Trophoblast cell (in vitro differentiated cells and primary cell): ENCODE results near the gene FGF18.

ENCODE experiments used
- DNase-seq, 2 donors: peaks; one replicate each; pipeline ENCODE4 v3.0.0-alpha.2; 2016
- H2AFZ ChIP-seq: 2 replicates; pipeline ENCODE4 v1.6.1; 2013; ENCODE audit warnings: low read length, moderate library complexity, mild to moderate bottlenecking; ENCODE audit not compliant: insufficient read depth, poor library complexity
- H2AK5ac ChIP-seq: 2 replicates; pipeline ENCODE4 v1.6.1; 2013; ENCODE audit warnings: mild to moderate bottlenecking, low read length
- H2BK120ac ChIP-seq: 2 replicates; pipeline ENCODE4 v1.6.1; 2013; ENCODE audit warnings: low read length, mild to moderate bottlenecking, moderate library complexity; ENCODE audit not compliant: insufficient read depth, poor library complexity
- H2BK12ac ChIP-seq: 2 replicates; pipeline ENCODE4 v1.6.1; 2013; ENCODE audit warnings: mild to moderate bottlenecking, low read length, moderate library complexity
- H2BK5ac ChIP-seq: 2 replicates; pipeline ENCODE4 v1.6.1; 2013; ENCODE audit warnings: low read length, low read depth, moderate library complexity, mild to moderate bottlenecking; ENCODE audit not compliant: poor library complexity
- H3K14ac ChIP-seq: 2 replicates; pipeline ENCODE4 v1.6.1; 2013; ENCODE audit warnings: mild to moderate bottlenecking, low read length
- H3K18ac ChIP-seq: 2 replicates; pipeline ENCODE4 v1.6.1; 2013; ENCODE audit warnings: mild to moderate bottlenecking, low read length
- H3K23ac ChIP-seq: 2 replicates; pipeline ENCODE4 v1.6.1; 2013; ENCODE audit warnings: low read length
- H3K27ac ChIP-seq: 2 replicates; pipeline ENCODE4 v1.5.1; 2013; ENCODE audit warnings: low read depth, mild to moderate bottlenecking, inconsistent platforms, low read length, moderate library complexity
- H3K27me3 ChIP-seq: 2 replicates; pipeline ENCODE4 v1.6.1; 2013; ENCODE audit warnings: inconsistent platforms, mild to moderate bottlenecking, low read length, moderate library complexity; ENCODE audit not compliant: insufficient read depth
- H3K36me3 ChIP-seq, 2 experiments: 1 replicate in 1 of 2; 2 replicates in 1 of 2; pipeline ENCODE4 v1.6.1; 2013; ENCODE audit warnings: low read length in 2 of 2, mild to moderate bottlenecking in 2 of 2, moderate library complexity in 1 of 2; ENCODE audit not compliant: insufficient read depth in 2 of 2, control insufficient read depth in 1 of 2
- H3K4ac ChIP-seq: 2 replicates; pipeline ENCODE4 v1.6.1; 2013; ENCODE audit warnings: low read depth, mild to moderate bottlenecking, low read length, moderate library complexity
- H3K4me1 ChIP-seq, 2 experiments: 1 replicate in 1 of 2; 2 replicates in 1 of 2; pipeline ENCODE4 v1.6.1; 2013; ENCODE audit warnings: low read length in 2 of 2, mild to moderate bottlenecking in 2 of 2, moderate library complexity in 1 of 2; ENCODE audit not compliant: insufficient read depth in 2 of 2, control insufficient read depth in 1 of 2
- H3K4me2 ChIP-seq: 2 replicates; pipeline ENCODE4 v1.6.1; 2013; ENCODE audit warnings: inconsistent platforms, mild to moderate bottlenecking, low read length, moderate library complexity
- H3K4me3 ChIP-seq: 2 replicates; pipeline ENCODE4 v1.5.1; 2013; ENCODE audit warnings: mild to moderate bottlenecking, low read depth, low read length, inconsistent platforms
- H3K79me1 ChIP-seq: one replicate; pipeline ENCODE4 v1.6.1; 2013; ENCODE audit warnings: low read length
- H3K79me2 ChIP-seq: 2 replicates; pipeline ENCODE4 v1.6.1; 2013; ENCODE audit warnings: low read length, mild to moderate bottlenecking; ENCODE audit not compliant: control insufficient read depth, insufficient read depth, poor library complexity
- H3K9ac ChIP-seq: 2 replicates; pipeline ENCODE4 v1.6.1; 2013; ENCODE audit warnings: mild to moderate bottlenecking, low read length
- H3K9me3 ChIP-seq: 2 replicates; pipeline ENCODE4 v1.6.1; 2013; ENCODE audit warnings: low read depth, mild to moderate bottlenecking, control low read depth, inconsistent platforms, low read length; ENCODE audit not compliant: insufficient read depth
- H4K12ac ChIP-seq: 2 replicates; pipeline ENCODE4 v1.6.1; 2013; ENCODE audit warnings: low read depth, mild to moderate bottlenecking, low read length, moderate library complexity
- H4K8ac ChIP-seq: 2 replicates; pipeline ENCODE4 v1.6.1; 2013; ENCODE audit warnings: low read depth, mild to moderate bottlenecking, low read length, moderate library complexity
- H4K91ac ChIP-seq: one replicate; pipeline ENCODE4 v1.6.1; 2013; ENCODE audit warnings: low read depth, mild to moderate bottlenecking, low read length, moderate library complexity
- WGBS: extraction: QIAGEN DNeasy Blood & Tissue Kit; methylation state at CpG from one replicate; pipeline ENCODE4 v1.1.7; 2013; ENCODE audit warnings: missing lambda C conversion rate; ENCODE audit not compliant: insufficient read length, insufficient coverage; ENCODE audit errors: extremely low coverage; 5-methylcytosine and 5-hydroxymethylcytosine counted together

The FGF18 gene

DNA sequence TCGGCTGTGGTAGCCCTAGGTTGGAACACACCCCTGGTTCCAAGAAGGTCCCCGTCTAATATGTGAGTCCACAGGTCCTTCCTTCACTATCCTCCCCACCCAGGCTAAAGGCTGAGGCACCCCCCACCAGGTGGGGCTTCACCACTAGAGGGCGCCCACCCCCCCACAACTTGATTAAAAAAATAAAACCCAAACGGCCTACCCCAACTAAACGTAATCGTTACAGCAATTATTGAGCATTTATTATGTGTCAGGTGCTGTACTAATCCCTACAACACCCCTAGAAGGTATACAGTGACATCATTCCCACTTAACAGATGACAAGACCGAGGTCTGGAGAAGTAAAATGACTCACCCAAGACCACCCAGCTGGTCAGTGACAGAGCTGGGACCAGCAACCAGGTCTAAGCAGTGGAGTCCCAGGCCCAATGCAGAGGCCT, 65.0 kb downstream of the FGF18 start:
- Histone ChIP-seq H4K8ac (no peak overlapping the region), H3K9ac (no peak overlapping the region), H3K27me3 (no peaks in the 10 kb centered on the region), H3K36me3 (no peaks in the 10 kb centered on the region), H3K79me1 (no peaks in the 10 kb centered on the region), H3K4me1 (peaks cover 4% of the 10 kb centered on the region in 2 experiments), H3K14ac (no peak overlapping the region), H3K4ac (no peak overlapping the region), H3K4me3 (no peak overlapping the region), H3K23ac (no peak overlapping the region), H2AK5ac (no peak overlapping the region), H2BK12ac (no peak overlapping the region), H4K91ac (no peak overlapping the region), H4K12ac (no peak overlapping the region), H2BK5ac (no peak overlapping the region), H3K18ac (no peak overlapping the region), H2BK120ac (no peak overlapping the region), H3K27ac (no peak overlapping the region), H3K4me2 (no peak overlapping the region), H3K9me3 (no peaks in the 10 kb centered on the region), H2AFZ (no peak overlapping the region), H3K79me2 (no peaks in the 10 kb centered on the region)
- DNase-seq: peak in 1 of 2 donors; percentile 51
- no CpG with 5 or more reads among the region's 7 CpGs for WGBS

DNA sequence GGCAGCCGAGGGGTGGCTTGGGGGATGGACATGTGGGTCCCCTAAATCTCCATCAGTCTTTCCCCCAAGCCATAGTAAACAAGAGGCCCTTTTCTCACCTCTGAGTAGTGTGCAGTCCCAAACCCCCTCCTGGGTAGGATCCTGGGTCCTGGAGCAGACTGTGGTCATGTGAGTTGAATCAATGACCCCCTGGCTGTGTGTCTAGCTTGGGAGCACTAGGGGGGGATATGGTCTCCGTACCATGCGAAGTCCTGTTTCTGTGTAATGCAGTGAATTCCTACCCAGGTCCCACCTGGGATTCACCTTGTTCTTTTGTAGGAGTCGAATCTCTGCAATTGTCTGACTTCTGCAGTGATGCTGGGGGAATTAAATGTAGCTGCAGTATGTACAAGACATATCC, 66.2 kb downstream of the FGF18 start:
- WGBS: no CpG with 5 or more reads among the region's 4 CpGs
- no peak overlapping the region for H3K23ac ChIP-seq
- H3K14ac ChIP-seq: no peak overlapping the region
- no peak overlapping the region for H4K8ac ChIP-seq
- H4K12ac ChIP-seq: no peak overlapping the region
- H3K4ac ChIP-seq: no peak overlapping the region
- H2AK5ac ChIP-seq: no peak overlapping the region
- no peak overlapping the region for H3K9ac ChIP-seq
- H3K79me1 ChIP-seq: no peaks in the 10 kb centered on the region
- H3K4me3 ChIP-seq: no peak overlapping the region
- no peak for DNase-seq
- H2BK5ac ChIP-seq: no peak overlapping the region
- no peaks in the 10 kb centered on the region for H3K27me3 ChIP-seq
- no peak overlapping the region for H4K91ac ChIP-seq
- H2BK120ac ChIP-seq: no peak overlapping the region
- H3K27ac ChIP-seq: no peak overlapping the region
- H3K4me1 ChIP-seq: no peaks in the 10 kb centered on the region
- H2AFZ ChIP-seq: no peak overlapping the region
- no peak overlapping the region for H3K4me2 ChIP-seq
- H3K79me2 ChIP-seq: no peaks in the 10 kb centered on the region
- H3K36me3 ChIP-seq: no peaks in the 10 kb centered on the region
- no peaks in the 10 kb centered on the region for H3K9me3 ChIP-seq
- H3K18ac ChIP-seq: no peak overlapping the region
- H2BK12ac ChIP-seq: no peak overlapping the region

DNA sequence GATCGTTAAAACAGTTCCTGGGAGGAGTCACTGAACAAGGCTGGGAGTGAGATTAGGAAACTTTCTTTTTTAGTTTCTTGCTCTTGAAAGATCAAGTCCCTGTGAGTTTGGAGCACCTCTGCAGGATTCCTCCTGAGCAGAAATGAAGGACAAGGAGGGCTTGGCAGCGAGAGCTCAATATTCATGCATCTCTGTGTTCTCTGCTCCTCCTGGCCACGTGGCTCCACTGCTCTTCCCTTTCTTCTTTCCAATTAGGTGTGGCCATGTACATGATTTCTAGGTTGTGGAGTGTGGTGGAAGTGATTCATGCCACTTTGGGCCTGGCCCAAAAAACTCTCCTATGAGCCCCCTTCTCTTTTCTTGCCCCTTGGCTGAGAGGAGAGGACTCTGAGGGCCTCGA, 67.2 kb downstream of the FGF18 start:
- no peak overlapping the region for H4K8ac ChIP-seq
- no peaks in the 10 kb centered on the region for H3K27me3 ChIP-seq
- no peak overlapping the region for H3K4ac ChIP-seq
- no peak overlapping the region for H2BK120ac ChIP-seq
- H3K4me1 ChIP-seq: no peaks in the 10 kb centered on the region
- no peak overlapping the region for H4K12ac ChIP-seq
- H2AK5ac ChIP-seq: no peak overlapping the region
- H3K4me3 ChIP-seq: no peak overlapping the region
- no peak overlapping the region for H2BK5ac ChIP-seq
- no peaks in the 10 kb centered on the region for H3K79me1 ChIP-seq
- no peak overlapping the region for H4K91ac ChIP-seq
- no peaks in the 10 kb centered on the region for H3K9me3 ChIP-seq
- no peak overlapping the region for H3K27ac ChIP-seq
- WGBS: no CpG with 5 or more reads among the region's 4 CpGs
- no peaks in the 10 kb centered on the region for H3K36me3 ChIP-seq
- no peak overlapping the region for H2BK12ac ChIP-seq
- DNase-seq: no peak
- no peaks in the 10 kb centered on the region for H3K79me2 ChIP-seq
- H3K18ac ChIP-seq: no peak overlapping the region
- H3K4me2 ChIP-seq: no peak overlapping the region
- H3K23ac ChIP-seq: no peak overlapping the region
- no peak overlapping the region for H3K9ac ChIP-seq
- H2AFZ ChIP-seq: no peak overlapping the region
- H3K14ac ChIP-seq: no peak overlapping the region

- no peaks in the 10 kb centered on the region for H3K79me1 ChIP-seq
- H3K4me3 ChIP-seq: no peak overlapping the region
- H3K23ac ChIP-seq: no peak overlapping the region
- no peak overlapping the region for H4K91ac ChIP-seq
- no peak overlapping the region for H2AFZ ChIP-seq
- H2BK5ac ChIP-seq: no peak overlapping the region
- no peak overlapping the region for H3K4me2 ChIP-seq
- no peak for DNase-seq
- H3K18ac ChIP-seq: no peak overlapping the region
- no peak overlapping the region for H3K4ac ChIP-seq
- no peaks in the 10 kb centered on the region for H3K36me3 ChIP-seq
- no peak overlapping the region for H2BK120ac ChIP-seq
- no peaks in the 10 kb centered on the region for H3K9me3 ChIP-seq
- no peaks in the 10 kb centered on the region for H3K27me3 ChIP-seq
- H4K8ac ChIP-seq: no peak overlapping the region
- no peak overlapping the region for H3K27ac ChIP-seq
- no peak overlapping the region for H3K14ac ChIP-seq
- no peak overlapping the region for H2BK12ac ChIP-seq
- H3K9ac ChIP-seq: no peak overlapping the region
- peaks cover 2% of the 10 kb centered on the region in 2 experiments for H3K4me1 ChIP-seq
- H3K79me2 ChIP-seq: no peaks in the 10 kb centered on the region
- no peak overlapping the region for H4K12ac ChIP-seq
- no peak overlapping the region for H2AK5ac ChIP-seq
- no CpG with 5 or more reads among the region's 13 CpGs for WGBS
Measured at GRCh38 chr5:171488876-171489275, 69.4 kb downstream of the FGF18 start.
